HEK293T (cell line): ENCODE results near the gene ANO10.
"Not testable (repeated sequence)": the region's sequence is repeated elsewhere in the genome, so short reads cannot be mapped to it uniquely, and the experiment has no call there.

ENCODE experiments used
- CTCF ChIA-PET: fragments of 350-600 bp; formaldehyde crosslinking; extraction: SDS; loops from one replicate; lab custom pipeline; 2021; ENCODE audit warnings: antibody characterized with exemption, inconsistent platforms; lab: Yijun Ruan, JAX
- POLR2A ChIA-PET: fragments of 350-600 bp; formaldehyde crosslinking; extraction: SDS; loops from one replicate; lab custom pipeline; 2020; ENCODE audit warnings: antibody characterized with exemption, inconsistent platforms; lab: Yijun Ruan, JAX
- DNase-seq: peaks from one replicate; pipeline ENCODE4 v3.0.0; 2012; ENCODE audit warnings: mixed read lengths; ENCODE audit errors: extremely low spot score
- ARNT ChIP-seq: fragments of 450-650 bp; IDR thresholded peaks from 2 replicates; pipeline ENCODE4 v1.6.1; 2017; ENCODE audit warnings: mild to moderate bottlenecking
- BHLHE40 ChIP-seq: fragments of 450-650 bp; IDR thresholded peaks from 2 replicates; pipeline ENCODE4 v1.6.1; 2016; ENCODE audit warnings: mild to moderate bottlenecking, moderate library complexity, borderline replicate concordance
- CTBP1 ChIP-seq: fragments of 450-650 bp; IDR thresholded peaks from 2 replicates; pipeline ENCODE4 v1.6.1; 2016; ENCODE audit warnings: borderline replicate concordance
- ELF4 ChIP-seq: fragments of 450-650 bp; IDR thresholded peaks from 2 replicates; pipeline ENCODE4 v1.6.1; 2017; ENCODE audit warnings: antibody characterized with exemption
- FOXA1 ChIP-seq: fragments of 450-650 bp; IDR thresholded peaks from 2 replicates; pipeline ENCODE4 v1.6.1; 2016; ENCODE audit warnings: mild to moderate bottlenecking
- FOXK2 ChIP-seq: fragments of 450-650 bp; IDR thresholded peaks from 2 replicates; pipeline ENCODE4 v1.6.1; 2016; ENCODE audit warnings: mild to moderate bottlenecking
- FOXM1 ChIP-seq: fragments of 450-650 bp; IDR thresholded peaks from 2 replicates; pipeline ENCODE4 v1.6.1; 2017; ENCODE audit warnings: mild to moderate bottlenecking, borderline replicate concordance
- HDGF ChIP-seq: fragments of 450-650 bp; IDR thresholded peaks from 2 replicates; pipeline ENCODE4 v1.6.1; 2017; ENCODE audit warnings: antibody characterized with exemption, borderline replicate concordance
- L3MBTL2 ChIP-seq: fragments of 450-650 bp; conservative IDR thresholded peaks from 2 replicates; pipeline ENCODE4 v1.6.1; 2016; ENCODE audit warnings: mild to moderate bottlenecking
- LEF1 ChIP-seq: fragments of 450-650 bp; IDR thresholded peaks from 2 replicates; pipeline ENCODE4 v1.6.1; 2017; ENCODE audit warnings: mild to moderate bottlenecking, borderline replicate concordance
- NFRKB ChIP-seq: fragments of 450-650 bp; IDR thresholded peaks from 2 replicates; pipeline ENCODE4 v1.6.1; 2016; ENCODE audit warnings: mild to moderate bottlenecking, moderate library complexity
- PKNOX1 ChIP-seq: fragments of 450-650 bp; IDR thresholded peaks from 2 replicates; pipeline ENCODE4 v1.6.1; 2016
- SP1 ChIP-seq: fragments of 450-650 bp; IDR thresholded peaks from 2 replicates; pipeline ENCODE4 v1.6.1; 2017
- SUZ12 ChIP-seq: fragments of 450-650 bp; IDR thresholded peaks from 2 replicates; pipeline ENCODE4 v1.6.1; 2016; ENCODE audit warnings: mild to moderate bottlenecking
- TARDBP ChIP-seq: fragments of 450-650 bp; IDR thresholded peaks from 2 replicates; pipeline ENCODE4 v1.6.1; 2016
- ZNF384 ChIP-seq: fragments of 450-650 bp; IDR thresholded peaks from 2 replicates; pipeline ENCODE4 v1.6.1; 2016

Gene ANO10

GRCh38 chr3:43465109-43465508, 156.7 kb downstream of the ANO10 start:
- ChIA-PET CTCF (no interaction called here), POLR2A (no interaction called here)
- no peak for DNase-seq
- no peak for TF ChIP-seq FOXK2
- no peak for TF ChIP-seq FOXA1
- no peak for TF ChIP-seq ARNT
- TF ChIP-seq LEF1 = no peak
- no peak for TF ChIP-seq SP1

- POLR2A ChIA-PET, DNase-seq, CTCF ChIA-PET: not testable (repeated sequence)
These were observed 159.2 kb downstream of the ANO10 start for GRCh38 chr3:43462566-43462965.

- TF ChIP-seq PKNOX1 (no peak), ARNT (no peak), SUZ12 (no peak), ZNF384 (no peak), LEF1 (no peak), ELF4 (no peak), TARDBP (no peak), FOXA1 (no peak), CTBP1 (no peak), NFRKB (no peak)
- ChIA-PET CTCF (no interaction called here), POLR2A (no interaction called here)
- no peak for DNase-seq
These were observed 160.5 kb downstream of the ANO10 start for GRCh38 chr3:43461345-43461744.

GRCh38 chr3:43457038-43457437, 164.8 kb downstream of the ANO10 start:
- CTCF ChIA-PET, POLR2A ChIA-PET: not testable (repeated sequence)

GRCh38 chr3:43455233-43455632, 166.6 kb downstream of the ANO10 start:
- no peak for DNase-seq
- ChIA-PET CTCF (no interaction called here), POLR2A (no interaction called here)
- TF ChIP-seq BHLHE40 = no peak
- no peak for TF ChIP-seq PKNOX1
- TF ChIP-seq FOXK2 = no peak
- no peak for TF ChIP-seq FOXM1

More at GRCh38 chr3:43457038-43457437, 164.8 kb downstream of the ANO10 start:
- not testable (repeated sequence) for DNase-seq

GRCh38 chr3:43453981-43454380, 167.8 kb downstream of the ANO10 start:
- ChIA-PET POLR2A (no interaction called here), CTCF (no interaction called here)
- no peak for DNase-seq
- TF ChIP-seq BHLHE40 (no peak), ZNF384 (no peak), LEF1 (no peak), FOXA1 (no peak), SUZ12 (no peak), SP1 (no peak)

- DNase-seq = no peak
- ChIA-PET CTCF (no interaction called here), POLR2A (no interaction called here)
- TF ChIP-seq FOXK2 = no peak
- no peak for TF ChIP-seq ARNT
- TF ChIP-seq PKNOX1 = no peak
- TF ChIP-seq L3MBTL2 = no peak
- TF ChIP-seq ELF4 = no peak
- no peak for TF ChIP-seq BHLHE40
- no peak for TF ChIP-seq NFRKB
- TF ChIP-seq TARDBP = no peak
- TF ChIP-seq HDGF = no peak
- TF ChIP-seq SP1 = no peak
These were observed 170.0 kb downstream of the ANO10 start for GRCh38 chr3:43451670-43452254.

GRCh38 chr3:43448098-43448497, 173.7 kb downstream of the ANO10 start:
- POLR2A ChIA-PET = no interaction called here
- no peak for DNase-seq
- CTCF ChIA-PET = no interaction called here
- TF ChIP-seq SUZ12 (no peak), ZNF384 (no peak), ELF4 (no peak)
